ENCODE results near the gene RILPL1. TPM values are rescaled to one million over a fixed set of nuclear protein-coding genes. Genes with fewer than 3 reads are reported as not detected.

The RILPL1 gene
- total RNA-seq, 1 experiment from 2014 or later = 10.2 TPM

DNA sequence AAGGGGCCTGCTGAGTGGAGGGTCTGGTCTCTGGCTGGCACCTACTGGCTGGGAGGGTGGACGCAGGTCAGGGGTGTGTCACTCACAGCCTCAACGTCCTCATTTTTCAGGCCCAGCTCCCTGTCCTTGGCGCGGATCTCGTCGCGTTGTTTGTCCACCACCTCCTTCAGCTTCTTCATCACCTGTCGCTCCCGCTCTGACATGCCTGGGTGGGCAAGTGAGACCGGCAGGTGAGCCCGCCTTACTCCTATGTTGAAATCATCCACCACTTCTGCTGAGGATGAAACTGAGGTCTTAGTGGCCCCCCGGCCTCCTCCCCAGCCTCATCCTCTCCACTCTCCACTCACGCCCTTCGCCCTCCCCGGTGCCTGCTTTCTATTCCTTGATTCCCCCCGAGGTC, 34.2 kb downstream of the RILPL1 start:
- no peaks in the 10 kb centered on the region for H3K27me3 ChIP-seq (replicated peaks; ENCODE audit: insufficient read depth, low read depth, low read length, poor library complexity)
- ChIA-PET CTCF (no interaction called here), POLR2A (ENCODE audit: low non-redundant PET) (no interaction called here)
- no peaks in the 10 kb centered on the region for H3K9me3 ChIP-seq (ENCODE audit: low read depth, low read length, poor library complexity, severe bottlenecking)
- no peak for DNase-seq (ENCODE audit: low spot score)
- H3K4me1 ChIP-seq (ENCODE audit: insufficient read depth, low read length, poor library complexity, severe bottlenecking) = no peaks in the 10 kb centered on the region
- intact Hi-C loops (cut with micrococcal nuclease; ENCODE audit: unreplicated experiment) = no loop called here
- no peak overlapping the region for H3K4me3 ChIP-seq (ENCODE audit: low read depth, low read length, poor library complexity, severe bottlenecking)
- no peaks in the 10 kb centered on the region for H3K36me3 ChIP-seq (ENCODE audit: insufficient read depth, low read length, poor library complexity, severe bottlenecking)
- no peak overlapping the region for H3K27ac ChIP-seq (ENCODE audit: low read depth, low read length, poor library complexity, severe bottlenecking)
- TF ChIP-seq EZH2 (IDR thresholded peaks at IDR 0.05; ENCODE audit: borderline replicate concordance, low read depth, low read length, poor library complexity, severe bottlenecking) = no peak
- TF ChIP-seq, protein P1, sequence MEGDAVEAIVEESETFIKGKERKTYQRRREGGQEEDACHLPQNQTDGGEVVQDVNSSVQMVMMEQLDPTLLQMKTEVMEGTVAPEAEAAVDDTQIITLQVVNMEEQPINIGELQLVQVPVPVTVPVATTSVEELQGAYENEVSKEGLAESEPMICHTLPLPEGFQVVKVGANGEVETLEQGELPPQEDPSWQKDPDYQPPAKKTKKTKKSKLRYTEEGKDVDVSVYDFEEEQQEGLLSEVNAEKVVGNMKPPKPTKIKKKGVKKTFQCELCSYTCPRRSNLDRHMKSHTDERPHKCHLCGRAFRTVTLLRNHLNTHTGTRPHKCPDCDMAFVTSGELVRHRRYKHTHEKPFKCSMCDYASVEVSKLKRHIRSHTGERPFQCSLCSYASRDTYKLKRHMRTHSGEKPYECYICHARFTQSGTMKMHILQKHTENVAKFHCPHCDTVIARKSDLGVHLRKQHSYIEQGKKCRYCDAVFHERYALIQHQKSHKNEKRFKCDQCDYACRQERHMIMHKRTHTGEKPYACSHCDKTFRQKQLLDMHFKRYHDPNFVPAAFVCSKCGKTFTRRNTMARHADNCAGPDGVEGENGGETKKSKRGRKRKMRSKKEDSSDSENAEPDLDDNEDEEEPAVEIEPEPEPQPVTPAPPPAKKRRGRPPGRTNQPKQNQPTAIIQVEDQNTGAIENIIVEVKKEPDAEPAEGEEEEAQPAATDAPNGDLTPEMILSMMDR (conservative IDR thresholded peaks at IDR 0.05; ENCODE audit: low read depth, low read length) = no peak
- BruUV-seq (replicated peaks) = no TSS peak

DNA sequence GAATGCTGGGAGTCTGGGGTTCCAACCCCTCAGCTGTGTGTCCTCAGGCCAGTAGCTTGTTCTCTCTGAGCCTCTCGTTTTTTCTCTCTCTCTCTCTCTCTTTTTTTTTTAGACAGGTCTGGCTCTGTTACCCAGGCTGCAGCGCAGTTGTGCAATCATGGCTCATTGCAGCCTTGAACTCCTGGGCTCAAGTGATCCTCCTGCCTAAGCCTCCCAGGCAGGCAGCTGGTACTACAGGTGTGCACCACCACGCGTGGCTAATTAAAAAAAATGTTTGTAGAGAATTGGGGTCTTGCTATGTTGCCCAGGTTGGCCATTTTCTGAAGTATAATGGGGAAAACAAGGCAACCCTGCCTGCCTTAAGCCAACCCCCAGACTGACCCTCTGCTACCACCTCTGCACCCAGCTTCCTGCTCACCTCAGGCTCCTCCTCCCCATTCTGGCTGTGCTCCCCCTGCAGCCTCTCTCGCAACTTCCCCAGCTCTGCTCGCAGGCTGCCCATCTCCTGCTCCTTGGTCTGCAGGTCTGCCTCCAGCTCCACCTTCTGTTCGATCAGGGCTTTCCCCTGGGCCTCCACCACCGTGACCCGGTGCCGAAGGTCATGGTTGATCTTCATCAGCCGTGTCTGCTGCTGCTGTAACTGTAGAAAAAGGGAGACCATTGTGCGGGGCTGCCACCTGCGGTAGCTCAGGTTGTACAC, 35.2 kb downstream of the RILPL1 start:
- no peaks in the 10 kb centered on the region for H3K27me3 ChIP-seq (replicated peaks; ENCODE audit: insufficient read depth, low read depth, low read length, poor library complexity)
- no TSS peak for BruUV-seq (replicated peaks)
- CTCF ChIA-PET = no interaction called here
- intact Hi-C loops (cut with micrococcal nuclease; ENCODE audit: unreplicated experiment) = no loop called here
- TF ChIP-seq, protein P1 (conservative IDR thresholded peaks at IDR 0.05; ENCODE audit: low read depth, low read length) = no peak
- TF ChIP-seq EZH2 (IDR thresholded peaks at IDR 0.05; ENCODE audit: borderline replicate concordance, low read depth, low read length, poor library complexity, severe bottlenecking) = no peak
- no peaks in the 10 kb centered on the region for H3K36me3 ChIP-seq (ENCODE audit: insufficient read depth, low read length, poor library complexity, severe bottlenecking)
- DNase-seq (ENCODE audit: low spot score) = no peak
- no peaks in the 10 kb centered on the region for H3K4me1 ChIP-seq (ENCODE audit: insufficient read depth, low read length, poor library complexity, severe bottlenecking)
- POLR2A ChIA-PET (ENCODE audit: low non-redundant PET) = no interaction called here
- no peak overlapping the region for H3K4me3 ChIP-seq (ENCODE audit: low read depth, low read length, poor library complexity, severe bottlenecking)
- no peaks in the 10 kb centered on the region for H3K9me3 ChIP-seq (ENCODE audit: low read depth, low read length, poor library complexity, severe bottlenecking)
- no peak overlapping the region for H3K27ac ChIP-seq (ENCODE audit: low read depth, low read length, poor library complexity, severe bottlenecking)

DNA sequence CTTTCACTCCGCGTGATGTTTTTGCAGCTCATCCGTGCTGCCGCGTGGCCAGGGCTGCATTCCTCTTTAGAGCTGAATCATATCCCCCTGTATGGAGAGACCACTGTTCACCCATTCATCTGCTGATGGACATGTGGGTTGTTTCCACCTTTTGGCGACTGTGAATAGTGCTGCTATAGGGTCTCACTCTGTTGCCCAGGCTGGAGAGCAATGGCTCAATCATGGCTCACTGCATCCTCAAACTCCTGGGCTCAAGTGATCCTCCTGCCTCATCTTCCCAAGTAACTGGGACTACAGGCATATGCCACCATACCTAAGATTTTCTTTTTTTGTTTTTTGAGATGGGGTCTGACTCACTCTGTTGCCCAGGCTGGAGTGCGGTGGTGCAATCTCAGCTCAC, 36.5 kb downstream of the RILPL1 start:
- no peak for TF ChIP-seq EZH2 (IDR thresholded peaks at IDR 0.05; ENCODE audit: borderline replicate concordance, low read depth, low read length, poor library complexity, severe bottlenecking)
- TF ChIP-seq, protein P1 (conservative IDR thresholded peaks at IDR 0.05; ENCODE audit: low read depth, low read length) = no peak
- ChIA-PET POLR2A (ENCODE audit: low non-redundant PET) (no interaction called here), CTCF (no interaction called here)
- H3K9me3 ChIP-seq (ENCODE audit: low read depth, low read length, poor library complexity, severe bottlenecking) = no peaks in the 10 kb centered on the region
- H3K4me3 ChIP-seq (ENCODE audit: low read depth, low read length, poor library complexity, severe bottlenecking) = no peak overlapping the region
- BruUV-seq (replicated peaks) = no TSS peak
- H3K36me3 ChIP-seq (ENCODE audit: insufficient read depth, low read length, poor library complexity, severe bottlenecking) = no peaks in the 10 kb centered on the region
- H3K4me1 ChIP-seq (ENCODE audit: insufficient read depth, low read length, poor library complexity, severe bottlenecking) = no peaks in the 10 kb centered on the region
- H3K27ac ChIP-seq (ENCODE audit: low read depth, low read length, poor library complexity, severe bottlenecking) = no peak overlapping the region
- intact Hi-C loops (cut with micrococcal nuclease; ENCODE audit: unreplicated experiment) = no loop called here
- H3K27me3 ChIP-seq (replicated peaks; ENCODE audit: insufficient read depth, low read depth, low read length, poor library complexity) = no peaks in the 10 kb centered on the region
- no peak for DNase-seq (ENCODE audit: low spot score)

All from A673 (cell line).